Prostate gland (tissue), 2 donors: Measurements from ENCODE around the gene IL17D. TPM values are rescaled to one million over a fixed set of nuclear protein-coding genes. Genes with fewer than 3 reads are reported as not detected.

Experiments used
- DNase-seq: peaks from one replicate; pipeline ENCODE4 v3.0.0-alpha.2; 2019; ENCODE audit warnings: low spot score
- H3K27ac ChIP-seq, 2 donors: fragments of 200-600 bp; sonication (generic); 2 replicates each; pipeline ENCODE4 v1.5.1; 2017 to 2019
- H3K27me3 ChIP-seq: fragments of 200-600 bp; sonication (generic); replicated peaks from 2 replicates; pipeline ENCODE4 v1.5.1; 2019; ENCODE audit not compliant: insufficient read depth
- H3K36me3 ChIP-seq, 2 donors: fragments of 200-600 bp; sonication (generic); 1 replicate in 1 of 2; 2 replicates in 1 of 2; pipeline versions ENCODE4 v1.5.1 to v1.8.1; 2017 to 2019
- H3K4me1 ChIP-seq: fragments of 200-600 bp; sonication (generic); replicated peaks from 2 replicates; pipeline ENCODE4 v1.5.1; 2019
- H3K4me3 ChIP-seq, 2 donors: fragments of 200-600 bp; sonication (generic); 2 replicates each; pipeline ENCODE4 v1.5.1; 2017 to 2019
- H3K9me3 ChIP-seq: fragments of 200-600 bp; sonication (generic); 2 replicates; pipeline ENCODE4 v1.5.1; 2017
- CTCF ChIP-seq, 4 experiments: fragments of 200-600 bp in 2 of 4; fragments of 450-650 bp in 2 of 4; sonication (generic) in 2 of 4; IDR thresholded peaks; 1 replicate in 3 of 4; 2 replicates in 1 of 4; pipeline ENCODE4 v1.5.1; 2016 to 2019; ENCODE audit warnings: antibody characterized with exemption in 4 of 4, mild to moderate bottlenecking in 2 of 4, moderate library complexity in 2 of 4
- POLR2A ChIP-seq: fragments of 450-650 bp; IDR thresholded peaks from one replicate; pipeline ENCODE4 v1.6.1; 2016; ENCODE audit warnings: antibody characterized with exemption, mild to moderate bottlenecking
- POLR2AphosphoS5 ChIP-seq: sonication (generic); formaldehyde crosslinking; IDR thresholded peaks from one replicate; pipeline ENCODE4 v1.6.1; 2017; ENCODE audit warnings: antibody characterized with exemption
- WGBS: methylation state at CpG from one replicate; pipeline ENCODE4 v1.1.5; 2018; 5-methylcytosine and 5-hydroxymethylcytosine counted together
- intact Hi-C: fragments of 100-400 bp; cut with DNase I; formaldehyde crosslinking; loops from one replicate; pipeline ENCODE4 v1.14.2; 2022
- total RNA-seq, 2 donors: library from RNA; depleted of rRNA; stranded (reverse); fragments of >200 nt; gene quantifications; one replicate each; pipeline ENCODE4 v1.1.0, GENCODE V29; 2016

IL17D gene
- total RNA-seq, 2 donors from 2014 or later, result 1.5 to 3.7 TPM

DNA sequence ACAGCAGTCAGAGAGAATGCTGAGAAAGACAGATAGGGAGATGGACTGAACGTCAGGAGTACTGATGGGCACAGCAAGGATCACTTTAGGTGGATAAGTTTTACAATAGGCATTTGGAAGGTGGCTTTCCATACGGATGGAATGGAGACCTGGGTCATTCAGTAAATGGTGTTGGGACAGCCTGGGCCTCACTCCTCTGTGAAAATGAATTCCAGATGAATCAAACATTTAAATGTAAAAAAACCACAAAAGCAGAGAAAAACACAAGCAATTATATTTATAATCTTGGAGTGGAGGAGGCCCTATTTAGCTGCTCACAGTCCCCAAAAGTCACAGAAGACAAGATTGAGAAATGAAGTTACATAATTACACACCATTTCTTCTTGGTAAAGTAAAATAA is 4.7 kb downstream of the IL17D start:
- TF ChIP-seq POLR2AphosphoS5 (no peak), CTCF (IDR thresholded peaks at IDR 0.05) (no peak), POLR2A (no peak)
- H3K27me3 ChIP-seq, result no peaks in the 10 kb centered on the region
- H3K27ac ChIP-seq, result no peak overlapping the region
- intact Hi-C loops, result no loop called here
- 77% methylated on average over 2 of the region's 2 CpGs for WGBS
- H3K36me3 ChIP-seq, result no peaks in the 10 kb centered on the region
- H3K4me3 ChIP-seq, result no peak overlapping the region
- DNase-seq, result no peak
- H3K9me3 ChIP-seq, result no peaks in the 10 kb centered on the region
- H3K4me1 ChIP-seq, result no peaks in the 10 kb centered on the region

DNA sequence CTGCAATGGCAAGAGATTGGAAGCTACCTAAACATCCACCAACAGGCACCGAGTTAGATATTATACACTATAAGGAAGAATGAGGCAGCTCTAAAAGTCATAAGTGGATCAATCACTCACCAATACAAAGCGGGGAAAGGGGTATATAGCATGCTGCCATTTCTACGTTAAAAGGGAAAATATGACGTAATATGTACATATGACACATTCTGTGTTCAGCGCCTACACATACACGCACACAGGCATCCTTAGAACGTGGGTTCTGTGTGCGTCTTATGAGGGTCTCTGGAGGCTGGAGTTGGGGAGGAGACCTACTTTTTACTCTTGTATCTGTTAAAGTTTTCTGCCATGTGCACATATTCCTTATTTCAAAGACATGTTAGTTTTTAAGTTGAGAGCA is 5.9 kb downstream of the IL17D start:
- intact Hi-C loops, result no loop called here
- H3K27ac ChIP-seq, result no peak overlapping the region
- H3K4me3 ChIP-seq, result no peak overlapping the region
- 89% methylated on average over 8 of the region's 8 CpGs for WGBS
- no peaks in the 10 kb centered on the region for H3K36me3 ChIP-seq
- no peaks in the 10 kb centered on the region for H3K4me1 ChIP-seq
- TF ChIP-seq CTCF (IDR thresholded peaks at IDR 0.05) (no peak), POLR2A (no peak), POLR2AphosphoS5 (no peak)
- no peaks in the 10 kb centered on the region for H3K27me3 ChIP-seq
- DNase-seq, result no peak
- H3K9me3 ChIP-seq, result no peaks in the 10 kb centered on the region

DNA sequence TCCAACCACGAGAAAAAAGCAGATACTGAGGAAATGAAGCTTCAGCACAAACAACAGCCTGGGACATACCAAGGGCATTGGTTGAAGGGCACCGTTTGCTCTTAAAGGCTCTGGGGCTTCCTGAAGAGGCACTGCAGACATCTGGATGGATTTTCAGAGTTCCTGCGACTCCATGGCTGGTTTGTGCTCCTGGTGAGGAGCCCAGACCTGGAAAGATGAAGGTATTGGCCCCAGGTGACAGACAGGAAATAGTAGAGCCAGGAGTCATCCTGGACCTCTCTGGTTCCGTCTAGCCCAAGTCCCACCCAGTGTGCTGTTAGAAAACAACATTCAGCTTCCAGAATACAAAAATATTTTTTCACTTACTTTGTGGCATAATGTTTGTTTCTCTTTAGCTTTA is 6.3 kb downstream of the IL17D start:
- 54% methylated on average over 4 of the region's 4 CpGs for WGBS
- intact Hi-C loops, result loop anchor here (5.0 to 10.0 kb wide), 2 partner anchors 215 to 218 kb away; no protein-coding TSS in a partner anchor
- no peaks in the 10 kb centered on the region for H3K4me1 ChIP-seq

GRCh38 chr13:20711301-20712044 is 8.0 kb downstream of the IL17D start:
- no peak overlapping the region for H3K27ac ChIP-seq
- intact Hi-C loops, result loop anchor here (2.0 to 10.0 kb wide), 3 partner anchors 117 to 217 kb away; no protein-coding TSS in a partner anchor
- no peaks in the 10 kb centered on the region for H3K9me3 ChIP-seq
- no peaks in the 10 kb centered on the region for H3K27me3 ChIP-seq
- 80% methylated on average over 13 of the region's 13 CpGs for WGBS
- no peak for TF ChIP-seq CTCF (IDR thresholded peaks at IDR 0.05)
- no peak for TF ChIP-seq POLR2A
- no peak for TF ChIP-seq POLR2AphosphoS5
- DNase-seq, result no peak
- no peaks in the 10 kb centered on the region for H3K36me3 ChIP-seq
- H3K4me1 ChIP-seq, result no peaks in the 10 kb centered on the region
- no peak overlapping the region for H3K4me3 ChIP-seq

More for the DNA sequence above, 6.3 kb downstream of the IL17D start:
- Histone ChIP-seq H3K27ac (no peak overlapping the region), H3K27me3 (no peaks in the 10 kb centered on the region), H3K36me3 (no peaks in the 10 kb centered on the region), H3K4me3 (no peak overlapping the region), H3K9me3 (no peaks in the 10 kb centered on the region)
- TF ChIP-seq CTCF (IDR thresholded peaks at IDR 0.05) (no peak), POLR2AphosphoS5 (no peak), POLR2A (no peak)
- DNase-seq, result no peak

DNA sequence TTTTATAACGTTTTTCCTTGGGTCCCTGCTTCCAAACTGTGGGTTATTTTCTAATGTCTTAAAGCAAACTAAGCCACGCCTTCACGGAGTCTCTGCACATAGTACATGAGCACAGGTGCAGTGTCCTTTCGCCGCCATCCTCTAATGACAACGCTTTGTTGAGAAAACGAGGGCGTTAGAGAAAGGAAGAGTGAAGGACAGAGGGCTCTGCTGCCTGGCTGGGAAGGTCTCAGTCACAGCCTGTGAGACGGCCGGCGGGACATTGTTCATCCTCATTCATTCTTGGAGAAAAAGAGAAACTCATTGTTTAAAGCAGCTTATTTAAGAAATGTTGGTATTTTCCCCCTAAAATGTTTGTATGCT is 9.5 kb downstream of the IL17D start:
- Histone ChIP-seq H3K4me1 (no peaks in the 10 kb centered on the region), H3K9me3 (no peaks in the 10 kb centered on the region), H3K27me3 (no peaks in the 10 kb centered on the region), H3K27ac (no peak overlapping the region), H3K36me3 (no peaks in the 10 kb centered on the region), H3K4me3 (no peak overlapping the region)
- 27% methylated on average over 11 of the region's 11 CpGs for WGBS
- no peak for TF ChIP-seq CTCF (IDR thresholded peaks at IDR 0.05)
- TF ChIP-seq POLR2AphosphoS5, result no peak
- no peak for TF ChIP-seq POLR2A
- intact Hi-C loops, result loop anchor here (2.0 to 10.0 kb wide), 3 partner anchors 116 to 218 kb away; no protein-coding TSS in a partner anchor
- no peak for DNase-seq
